Trophoblast cell (in vitro differentiated cells and primary cell): ENCODE data around the gene ATG10.

Experiments
- DNase-seq, 2 donors: peaks; one replicate each; pipeline ENCODE4 v3.0.0-alpha.2; 2016
- H2AFZ ChIP-seq: 2 replicates; pipeline ENCODE4 v1.6.1; 2013; ENCODE audit warnings: low read length, moderate library complexity, mild to moderate bottlenecking; ENCODE audit not compliant: insufficient read depth, poor library complexity
- H2AK5ac ChIP-seq: 2 replicates; pipeline ENCODE4 v1.6.1; 2013; ENCODE audit warnings: mild to moderate bottlenecking, low read length
- H2BK120ac ChIP-seq: 2 replicates; pipeline ENCODE4 v1.6.1; 2013; ENCODE audit warnings: low read length, mild to moderate bottlenecking, moderate library complexity; ENCODE audit not compliant: insufficient read depth, poor library complexity
- H2BK12ac ChIP-seq: 2 replicates; pipeline ENCODE4 v1.6.1; 2013; ENCODE audit warnings: mild to moderate bottlenecking, low read length, moderate library complexity
- H2BK5ac ChIP-seq: 2 replicates; pipeline ENCODE4 v1.6.1; 2013; ENCODE audit warnings: low read length, low read depth, moderate library complexity, mild to moderate bottlenecking; ENCODE audit not compliant: poor library complexity
- H3K14ac ChIP-seq: 2 replicates; pipeline ENCODE4 v1.6.1; 2013; ENCODE audit warnings: mild to moderate bottlenecking, low read length
- H3K18ac ChIP-seq: 2 replicates; pipeline ENCODE4 v1.6.1; 2013; ENCODE audit warnings: mild to moderate bottlenecking, low read length
- H3K23ac ChIP-seq: 2 replicates; pipeline ENCODE4 v1.6.1; 2013; ENCODE audit warnings: low read length
- H3K27ac ChIP-seq: 2 replicates; pipeline ENCODE4 v1.5.1; 2013; ENCODE audit warnings: low read depth, mild to moderate bottlenecking, inconsistent platforms, low read length, moderate library complexity
- H3K27me3 ChIP-seq: 2 replicates; pipeline ENCODE4 v1.6.1; 2013; ENCODE audit warnings: inconsistent platforms, mild to moderate bottlenecking, low read length, moderate library complexity; ENCODE audit not compliant: insufficient read depth
- H3K36me3 ChIP-seq, 2 experiments: 1 replicate in 1 of 2; 2 replicates in 1 of 2; pipeline ENCODE4 v1.6.1; 2013; ENCODE audit warnings: low read length in 2 of 2, mild to moderate bottlenecking in 2 of 2, moderate library complexity in 1 of 2; ENCODE audit not compliant: insufficient read depth in 2 of 2, control insufficient read depth in 1 of 2
- H3K4ac ChIP-seq: 2 replicates; pipeline ENCODE4 v1.6.1; 2013; ENCODE audit warnings: low read depth, mild to moderate bottlenecking, low read length, moderate library complexity
- H3K4me1 ChIP-seq, 2 experiments: 1 replicate in 1 of 2; 2 replicates in 1 of 2; pipeline ENCODE4 v1.6.1; 2013; ENCODE audit warnings: low read length in 2 of 2, mild to moderate bottlenecking in 2 of 2, moderate library complexity in 1 of 2; ENCODE audit not compliant: insufficient read depth in 2 of 2, control insufficient read depth in 1 of 2
- H3K4me2 ChIP-seq: 2 replicates; pipeline ENCODE4 v1.6.1; 2013; ENCODE audit warnings: inconsistent platforms, mild to moderate bottlenecking, low read length, moderate library complexity
- H3K4me3 ChIP-seq: 2 replicates; pipeline ENCODE4 v1.5.1; 2013; ENCODE audit warnings: mild to moderate bottlenecking, low read depth, low read length, inconsistent platforms
- H3K79me1 ChIP-seq: one replicate; pipeline ENCODE4 v1.6.1; 2013; ENCODE audit warnings: low read length
- H3K79me2 ChIP-seq: 2 replicates; pipeline ENCODE4 v1.6.1; 2013; ENCODE audit warnings: low read length, mild to moderate bottlenecking; ENCODE audit not compliant: control insufficient read depth, insufficient read depth, poor library complexity
- H3K9ac ChIP-seq: 2 replicates; pipeline ENCODE4 v1.6.1; 2013; ENCODE audit warnings: mild to moderate bottlenecking, low read length
- H3K9me3 ChIP-seq: 2 replicates; pipeline ENCODE4 v1.6.1; 2013; ENCODE audit warnings: low read depth, mild to moderate bottlenecking, control low read depth, inconsistent platforms, low read length; ENCODE audit not compliant: insufficient read depth
- H4K12ac ChIP-seq: 2 replicates; pipeline ENCODE4 v1.6.1; 2013; ENCODE audit warnings: low read depth, mild to moderate bottlenecking, low read length, moderate library complexity
- H4K8ac ChIP-seq: 2 replicates; pipeline ENCODE4 v1.6.1; 2013; ENCODE audit warnings: low read depth, mild to moderate bottlenecking, low read length, moderate library complexity
- H4K91ac ChIP-seq: one replicate; pipeline ENCODE4 v1.6.1; 2013; ENCODE audit warnings: low read depth, mild to moderate bottlenecking, low read length, moderate library complexity
- WGBS: extraction: QIAGEN DNeasy Blood & Tissue Kit; methylation state at CpG from one replicate; pipeline ENCODE4 v1.1.7; 2013; ENCODE audit warnings: missing lambda C conversion rate; ENCODE audit not compliant: insufficient read length, insufficient coverage; ENCODE audit errors: extremely low coverage; 5-methylcytosine and 5-hydroxymethylcytosine counted together

The ATG10 gene

GRCh38 chr5:82205005-82205404 lies 233.2 kb downstream of the ATG10 start:
- Histone ChIP-seq H3K79me2 (no peaks in the 10 kb centered on the region), H2BK5ac (no peak overlapping the region), H4K91ac (no peak overlapping the region), H2BK12ac (no peak overlapping the region), H2BK120ac (no peak overlapping the region), H3K36me3 (no peaks in the 10 kb centered on the region), H4K8ac (no peak overlapping the region), H3K4me2 (no peak overlapping the region), H2AK5ac (no peak overlapping the region), H3K27me3 (no peaks in the 10 kb centered on the region), H3K9ac (no peak overlapping the region), H3K27ac (no peak overlapping the region), H3K14ac (no peak overlapping the region), H3K4ac (no peak overlapping the region), H4K12ac (no peak overlapping the region), H3K4me3 (no peak overlapping the region), H3K4me1 (no peaks in the 10 kb centered on the region), H3K23ac (no peak overlapping the region), H3K79me1 (no peaks in the 10 kb centered on the region), H3K18ac (no peak overlapping the region), H2AFZ (no peak overlapping the region), H3K9me3 (no peaks in the 10 kb centered on the region)
- DNase-seq = no peak
- WGBS = no CpG with 5 or more reads among the region's 2 CpGs

- H2AK5ac ChIP-seq = no peak overlapping the region
- H3K79me1 ChIP-seq = no peaks in the 10 kb centered on the region
- H2AFZ ChIP-seq = no peak overlapping the region
- H3K14ac ChIP-seq = no peak overlapping the region
- no peak overlapping the region for H2BK12ac ChIP-seq
- H3K4ac ChIP-seq = no peak overlapping the region
- no peaks in the 10 kb centered on the region for H3K27me3 ChIP-seq
- no peaks in the 10 kb centered on the region for H3K79me2 ChIP-seq
- no peak overlapping the region for H3K23ac ChIP-seq
- WGBS = no CpG with 5 or more reads among the region's 3 CpGs
- no peak overlapping the region for H2BK120ac ChIP-seq
- no peak overlapping the region for H3K27ac ChIP-seq
- no peak overlapping the region for H4K12ac ChIP-seq
- H4K8ac ChIP-seq = no peak overlapping the region
- H2BK5ac ChIP-seq = no peak overlapping the region
- no peak for DNase-seq
- H3K4me1 ChIP-seq = no peaks in the 10 kb centered on the region
- H3K4me2 ChIP-seq = no peak overlapping the region
- H4K91ac ChIP-seq = no peak overlapping the region
- no peak overlapping the region for H3K9ac ChIP-seq
- no peaks in the 10 kb centered on the region for H3K9me3 ChIP-seq
- no peak overlapping the region for H3K4me3 ChIP-seq
- H3K18ac ChIP-seq = no peak overlapping the region
- H3K36me3 ChIP-seq = no peaks in the 10 kb centered on the region
These were observed 236.5 kb downstream of the ATG10 start for GRCh38 chr5:82208371-82208770.

- Histone ChIP-seq H2BK5ac (no peak overlapping the region), H3K79me1 (no peaks in the 10 kb centered on the region), H3K27ac (no peak overlapping the region), H3K4me2 (no peak overlapping the region), H2AK5ac (no peak overlapping the region), H3K27me3 (no peaks in the 10 kb centered on the region), H4K12ac (no peak overlapping the region), H3K4ac (no peak overlapping the region), H3K9ac (no peak overlapping the region), H4K91ac (no peak overlapping the region), H3K79me2 (no peaks in the 10 kb centered on the region), H3K14ac (no peak overlapping the region), H2AFZ (no peak overlapping the region), H3K4me3 (no peak overlapping the region), H2BK120ac (no peak overlapping the region), H3K18ac (no peak overlapping the region), H3K23ac (no peak overlapping the region), H3K4me1 (no peaks in the 10 kb centered on the region), H3K36me3 (no peaks in the 10 kb centered on the region), H2BK12ac (no peak overlapping the region), H4K8ac (no peak overlapping the region), H3K9me3 (no peaks in the 10 kb centered on the region)
- no peak for DNase-seq
- WGBS = no CpG with 5 or more reads among the region's 1 CpG
These were observed 240.2 kb downstream of the ATG10 start for GRCh38 chr5:82211855-82212572.

DNA sequence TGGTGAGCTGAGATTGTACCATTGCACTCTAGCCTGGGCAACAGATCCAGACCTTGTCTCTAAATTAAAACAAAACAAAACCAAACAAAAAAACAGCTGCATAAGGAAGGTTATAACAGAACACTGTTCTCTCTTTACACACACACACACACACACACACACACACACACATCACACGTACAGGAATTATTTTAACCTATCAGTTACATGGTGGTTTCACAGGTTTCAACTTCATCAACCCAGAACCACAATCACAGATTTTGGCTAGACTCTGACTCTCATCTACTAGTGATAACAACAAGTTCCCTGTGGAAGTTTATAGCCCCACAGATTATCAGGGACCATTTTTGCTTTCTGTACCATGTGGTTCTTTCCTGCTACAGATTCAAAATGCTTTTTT lies 246.1 kb downstream of the ATG10 start:
- DNase-seq = no peak
- H3K9ac ChIP-seq = no peak overlapping the region
- H3K14ac ChIP-seq = no peak overlapping the region
- no peak overlapping the region for H2AFZ ChIP-seq
- no CpG with 5 or more reads among the region's 1 CpG for WGBS
- no peaks in the 10 kb centered on the region for H3K79me1 ChIP-seq
- no peak overlapping the region for H3K4me2 ChIP-seq
- no peak overlapping the region for H2BK120ac ChIP-seq
- no peaks in the 10 kb centered on the region for H3K9me3 ChIP-seq
- H3K4me3 ChIP-seq = no peak overlapping the region
- H4K12ac ChIP-seq = no peak overlapping the region
- no peak overlapping the region for H2AK5ac ChIP-seq
- no peak overlapping the region for H4K8ac ChIP-seq
- no peak overlapping the region for H3K27ac ChIP-seq
- H3K27me3 ChIP-seq = no peaks in the 10 kb centered on the region
- H3K18ac ChIP-seq = no peak overlapping the region
- no peaks in the 10 kb centered on the region for H3K36me3 ChIP-seq
- H2BK5ac ChIP-seq = no peak overlapping the region
- H3K23ac ChIP-seq = no peak overlapping the region
- no peaks in the 10 kb centered on the region for H3K79me2 ChIP-seq
- no peak overlapping the region for H4K91ac ChIP-seq
- no peak overlapping the region for H3K4ac ChIP-seq
- H2BK12ac ChIP-seq = no peak overlapping the region
- no peaks in the 10 kb centered on the region for H3K4me1 ChIP-seq
